ENCODE data around the gene SLC26A9. TPM values are rescaled to one million over a fixed set of nuclear protein-coding genes. Genes with fewer than 3 reads are reported as not detected.
A peak's percentile ranks its signal among the peaks of the same experiment; 100 is the strongest.

Gene SLC26A9
- total RNA-seq, 2 donors from 2014 or later, result not detected

GRCh38 chr1:205976036-205976435 lies 32.8 kb upstream of the SLC26A9 start:
- DNase-seq (ENCODE audit: low spot score in 2 of 2), result no peak
- ATAC-seq, result no peak
- Mint-ChIP-seq H3K36me3 (no peaks in the 10 kb centered on the region), H3K27ac (no peak overlapping the region), H3K9me3 (peaks cover 15 to 23% of the 10 kb centered on the region in 2 donors)

GRCh38 chr1:205975387-205975998 lies 32.2 kb upstream of the SLC26A9 start:
- ATAC-seq (no peak), DNase-seq (ENCODE audit: low spot score in 2 of 2) (no peak)
- H3K36me3 Mint-ChIP-seq, result no peaks in the 10 kb centered on the region
- H3K9me3 Mint-ChIP-seq, result peaks cover 15 to 23% of the 10 kb centered on the region in 2 donors
- H3K27ac Mint-ChIP-seq, result no peak overlapping the region

- H3K27ac Mint-ChIP-seq, result no peak overlapping the region
- ATAC-seq (no peak), DNase-seq (ENCODE audit: low spot score in 2 of 2) (no peak)
- no peaks in the 10 kb centered on the region for H3K36me3 Mint-ChIP-seq
- H3K9me3 Mint-ChIP-seq, result peaks cover 15 to 23% of the 10 kb centered on the region in 2 donors
Observed at GRCh38 chr1:205974712-205975111, 31.5 kb upstream of the SLC26A9 start.

GRCh38 chr1:205973377-205974232 lies 30.3 kb upstream of the SLC26A9 start:
- no peaks in the 10 kb centered on the region for H3K36me3 Mint-ChIP-seq
- H3K9me3 Mint-ChIP-seq, result peaks cover 15 to 23% of the 10 kb centered on the region in 2 donors
- no peak for ATAC-seq
- H3K27ac Mint-ChIP-seq, result no peak overlapping the region
- no peak for DNase-seq (ENCODE audit: low spot score in 2 of 2)

- Mint-ChIP-seq H3K36me3 (no peaks in the 10 kb centered on the region), H3K9me3 (peaks cover 15 to 23% of the 10 kb centered on the region in 2 donors), H3K27ac (no peak overlapping the region)
- no peak for ATAC-seq
- no peak for DNase-seq (ENCODE audit: low spot score in 2 of 2)
Observed at GRCh38 chr1:205972491-205973168, 29.4 kb upstream of the SLC26A9 start.

GRCh38 chr1:205972081-205972480 lies 28.8 kb upstream of the SLC26A9 start:
- peaks cover 15 to 23% of the 10 kb centered on the region in 2 donors for H3K9me3 Mint-ChIP-seq
- H3K36me3 Mint-ChIP-seq, result no peaks in the 10 kb centered on the region
- DNase-seq (ENCODE audit: low spot score in 2 of 2) (no peak), ATAC-seq (peak in 1 of 2 donors; percentile 34)
- no peak overlapping the region for H3K27ac Mint-ChIP-seq

GRCh38 chr1:205971082-205971481 lies 27.8 kb upstream of the SLC26A9 start:
- ATAC-seq (no peak), DNase-seq (ENCODE audit: low spot score in 2 of 2) (no peak)
- Mint-ChIP-seq H3K36me3 (no peaks in the 10 kb centered on the region), H3K9me3 (peaks cover 15 to 23% of the 10 kb centered on the region in 2 donors), H3K27ac (no peak overlapping the region)

- no peak for ATAC-seq
- no peak for DNase-seq (ENCODE audit: low spot score in 2 of 2)
- H3K27ac Mint-ChIP-seq, result no peak overlapping the region
- H3K36me3 Mint-ChIP-seq, result no peaks in the 10 kb centered on the region
- peaks cover 15 to 23% of the 10 kb centered on the region in 2 donors for H3K9me3 Mint-ChIP-seq
Observed at GRCh38 chr1:205970486-205970885, 27.2 kb upstream of the SLC26A9 start.

- DNase-seq (ENCODE audit: low spot score in 2 of 2) (no peak), ATAC-seq (no peak)
- H3K36me3 Mint-ChIP-seq, result no peaks in the 10 kb centered on the region
- H3K27ac Mint-ChIP-seq, result no peak overlapping the region
- peaks cover 7 to 12% of the 10 kb centered on the region in 2 donors for H3K9me3 Mint-ChIP-seq
Observed at GRCh38 chr1:205969229-205969628, 26.0 kb upstream of the SLC26A9 start.

- ATAC-seq, result no peak
- no peak overlapping the region for H3K27ac Mint-ChIP-seq
- no peaks in the 10 kb centered on the region for H3K36me3 Mint-ChIP-seq
- no peak for DNase-seq (ENCODE audit: low spot score in 2 of 2)
- H3K9me3 Mint-ChIP-seq, result no peaks in the 10 kb centered on the region
Observed at GRCh38 chr1:205967554-205968335, 24.5 kb upstream of the SLC26A9 start.

- DNase-seq (ENCODE audit: low spot score in 2 of 2) (no peak), ATAC-seq (no peak)
- no peak overlapping the region for H3K27ac Mint-ChIP-seq
- no peaks in the 10 kb centered on the region for H3K36me3 Mint-ChIP-seq
- no peaks in the 10 kb centered on the region for H3K9me3 Mint-ChIP-seq
Observed at GRCh38 chr1:205965036-205965884, 22.0 kb upstream of the SLC26A9 start.

GRCh38 chr1:205963352-205964155 lies 20.3 kb upstream of the SLC26A9 start:
- no peak for DNase-seq (ENCODE audit: low spot score in 2 of 2)
- Mint-ChIP-seq H3K27ac (peak overlapping the region; percentile 23 to 75), H3K9me3 (no peaks in the 10 kb centered on the region), H3K36me3 (no peaks in the 10 kb centered on the region)
- peak; percentile 38 to 69 for ATAC-seq

GRCh38 chr1:205962821-205963221 lies 19.6 kb upstream of the SLC26A9 start:
- Mint-ChIP-seq H3K9me3 (no peaks in the 10 kb centered on the region), H3K27ac (no peak overlapping the region), H3K36me3 (no peaks in the 10 kb centered on the region)
- ATAC-seq (no peak), DNase-seq (ENCODE audit: low spot score in 2 of 2) (no peak)

GRCh38 chr1:205961991-205962820 lies 18.9 kb upstream of the SLC26A9 start:
- no peaks in the 10 kb centered on the region for H3K9me3 Mint-ChIP-seq
- H3K27ac Mint-ChIP-seq, result peak overlapping the region in 1 of 2 donors; percentile 47
- no peak for ATAC-seq
- no peak for DNase-seq (ENCODE audit: low spot score in 2 of 2)
- no peaks in the 10 kb centered on the region for H3K36me3 Mint-ChIP-seq

Data from activated naive CD4-positive, alpha-beta T cell treated with anti-CD3 and anti-CD28 coated beads, Interleukin-2, amount 50 U/mL, for 72 hours (primary cell).